ENCODE measurements around the gene CRYBG1.
"Not testable (repeated sequence)": the region's sequence is repeated elsewhere in the genome, so short reads cannot be mapped to it uniquely, and the experiment has no call there.

Gene CRYBG1

DNA sequence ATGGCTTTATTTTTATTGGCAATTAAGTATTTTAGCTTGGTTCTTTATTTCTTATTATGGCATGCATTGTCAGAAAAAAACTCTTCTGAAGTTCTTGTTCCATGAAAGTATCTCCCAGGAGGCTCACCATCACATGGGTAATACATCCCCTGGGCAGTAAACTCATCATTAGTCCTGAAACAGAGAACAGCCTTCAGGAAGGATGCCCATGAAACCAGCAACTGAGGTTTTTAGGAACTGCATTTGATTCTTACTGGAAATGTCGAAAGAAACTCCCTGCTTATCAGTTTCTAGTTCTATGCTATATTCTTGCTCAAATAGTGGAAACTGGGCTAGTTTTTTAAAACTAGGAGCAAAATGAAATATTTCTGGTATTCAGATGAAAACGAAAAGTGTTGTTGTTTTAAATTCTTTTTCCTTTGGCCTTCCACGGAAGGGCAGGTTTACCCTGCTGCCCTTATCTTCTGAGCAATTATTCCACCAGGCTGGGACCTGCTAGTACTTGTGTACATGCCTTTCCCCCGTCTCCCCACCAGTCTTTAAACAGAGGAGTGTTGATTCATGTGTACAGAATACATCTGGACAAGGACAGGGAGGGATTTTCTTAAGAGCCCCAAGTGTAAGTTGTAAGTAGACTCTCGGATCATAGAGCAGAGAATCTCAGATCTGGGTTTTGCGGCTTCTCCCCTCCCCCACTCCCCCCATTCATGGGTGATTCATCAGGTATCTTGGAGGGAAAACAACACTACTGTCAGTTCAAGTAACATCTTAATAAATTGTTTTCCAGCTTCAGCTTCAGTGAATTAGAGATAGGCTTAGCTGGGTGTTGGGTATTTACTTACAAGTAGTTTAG, 187.3 kb downstream of the CRYBG1 start:
- DNase-seq (ENCODE audit: low read depth in 1 of 2, low spot score in 1 of 2), result no peak

- not testable (repeated sequence) for DNase-seq (ENCODE audit: low read depth in 1 of 2, low spot score in 1 of 2)
These were observed 188.5 kb downstream of the CRYBG1 start for GRCh38 chr6:106548926-106549455.

- DNase-seq (ENCODE audit: low read depth in 1 of 2, low spot score in 1 of 2), result no peak
These were observed 189.0 kb downstream of the CRYBG1 start for GRCh38 chr6:106549521-106549920.

- DNase-seq (ENCODE audit: low read depth in 1 of 2, low spot score in 1 of 2), result no peak
These were observed 190.6 kb downstream of the CRYBG1 start for GRCh38 chr6:106551155-106551554.

GRCh38 chr6:106553440-106553839, 192.9 kb downstream of the CRYBG1 start:
- peak in 1 of 2 donors; percentile 24 for DNase-seq (ENCODE audit: low read depth in 1 of 2, low spot score in 1 of 2)

- DNase-seq (ENCODE audit: low read depth in 1 of 2, low spot score in 1 of 2), result no peak
These were observed 195.2 kb downstream of the CRYBG1 start for GRCh38 chr6:106555767-106556166.

DNA sequence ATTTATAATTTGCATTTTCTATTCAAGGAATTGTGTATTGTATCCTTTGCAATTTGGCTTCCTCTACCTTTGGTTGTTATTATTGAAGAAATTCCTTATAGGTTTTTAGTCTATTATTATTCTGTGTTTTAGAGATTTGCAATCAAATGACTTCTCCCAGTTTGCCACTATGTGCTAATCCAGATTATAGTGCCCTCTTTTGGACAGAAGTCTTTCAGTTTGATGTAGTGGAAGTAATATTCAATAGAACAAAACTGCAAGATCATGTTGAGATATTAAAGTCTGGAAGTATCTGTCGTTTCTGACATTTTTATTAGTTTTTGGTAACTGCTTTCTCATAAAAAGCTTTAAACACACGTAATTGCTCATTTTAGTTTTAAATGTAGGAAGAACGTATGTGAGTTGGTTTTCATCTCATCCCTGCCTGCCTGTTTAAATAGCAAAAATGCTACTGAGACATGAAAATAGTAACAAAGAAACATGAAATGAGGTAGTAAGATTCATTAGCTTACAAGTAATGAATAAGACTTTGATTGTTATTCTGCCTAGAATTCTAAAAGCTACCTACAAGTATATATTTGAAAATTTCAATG, 195.9 kb downstream of the CRYBG1 start:
- no peak for DNase-seq (ENCODE audit: low read depth in 1 of 2, low spot score in 1 of 2)

- DNase-seq (ENCODE audit: low read depth in 1 of 2, low spot score in 1 of 2), result no peak
These were observed 197.3 kb downstream of the CRYBG1 start for GRCh38 chr6:106557837-106558236.

- DNase-seq (ENCODE audit: low read depth in 1 of 2, low spot score in 1 of 2), result no peak
These were observed 197.8 kb downstream of the CRYBG1 start for GRCh38 chr6:106558364-106558763.

GRCh38 chr6:106559659-106560058, 199.1 kb downstream of the CRYBG1 start:
- DNase-seq (ENCODE audit: low read depth in 1 of 2, low spot score in 1 of 2), result not testable (repeated sequence)

GRCh38 chr6:106560996-106561685, 200.6 kb downstream of the CRYBG1 start:
- DNase-seq (ENCODE audit: low read depth in 1 of 2, low spot score in 1 of 2), result no peak

DNA sequence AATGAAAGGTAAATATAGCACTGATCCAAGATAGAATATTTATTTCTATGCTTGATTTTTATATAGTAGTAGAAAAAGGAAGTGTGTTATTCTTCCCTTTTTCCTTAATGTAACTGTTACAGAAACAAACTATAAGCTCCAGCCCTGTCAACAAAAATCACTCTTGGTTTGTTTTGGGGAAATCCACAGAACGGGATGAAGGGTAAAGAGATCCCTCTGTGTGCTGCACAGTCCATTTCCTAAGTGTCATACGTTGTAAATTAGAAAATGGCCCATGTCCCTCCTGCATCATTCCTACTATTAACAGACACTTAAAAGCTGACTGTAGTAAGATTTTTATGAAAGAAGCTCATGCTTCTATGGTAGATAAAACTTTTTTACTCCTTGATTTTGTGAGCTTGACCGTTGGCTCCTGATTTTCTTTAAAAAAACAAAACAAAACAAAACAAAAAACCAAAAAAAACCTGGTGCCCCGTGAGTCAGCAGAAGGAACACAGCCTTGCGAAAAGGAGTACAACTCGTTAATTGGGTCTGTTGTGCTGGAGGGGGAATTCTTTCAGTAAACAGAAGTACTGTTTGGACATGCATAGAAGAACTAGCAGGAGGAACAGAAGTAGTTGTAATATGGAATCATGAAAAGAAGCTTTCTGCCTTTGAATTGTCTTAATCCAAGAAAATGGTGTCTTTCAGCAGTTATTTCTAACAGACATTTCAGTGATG, 201.3 kb downstream of the CRYBG1 start:
- DNase-seq (ENCODE audit: low read depth in 1 of 2, low spot score in 1 of 2), result no peak

- no peak for DNase-seq (ENCODE audit: low read depth in 1 of 2, low spot score in 1 of 2)
These were observed 203.1 kb downstream of the CRYBG1 start for GRCh38 chr6:106563614-106564013.

- no peak for DNase-seq (ENCODE audit: low read depth in 1 of 2, low spot score in 1 of 2)
These were observed 204.0 kb downstream of the CRYBG1 start for GRCh38 chr6:106564476-106564875.

DNA sequence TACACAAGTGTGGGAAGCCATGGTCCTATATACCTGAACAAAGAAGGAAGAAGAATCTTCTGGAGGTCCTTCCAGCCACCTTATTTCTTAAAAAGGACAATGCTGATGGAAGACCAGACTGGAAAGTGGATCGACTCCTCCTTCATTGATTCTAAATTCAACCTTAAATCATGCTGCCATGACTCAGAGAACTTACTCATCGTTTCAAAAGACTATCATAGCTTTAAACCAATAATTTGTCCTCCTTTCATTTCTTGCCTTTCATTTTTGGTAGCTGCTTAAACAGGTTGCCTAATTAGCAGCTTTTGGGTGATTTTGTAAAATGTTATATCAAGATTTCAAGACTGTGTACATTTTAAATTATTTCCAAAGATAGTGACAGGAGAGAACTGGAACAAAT, 208.0 kb downstream of the CRYBG1 start:
- no peak for DNase-seq (ENCODE audit: low read depth in 1 of 2, low spot score in 1 of 2)

- no peak for DNase-seq (ENCODE audit: low read depth in 1 of 2, low spot score in 1 of 2)
These were observed 208.9 kb downstream of the CRYBG1 start for GRCh38 chr6:106569428-106569827.

- DNase-seq (ENCODE audit: low read depth in 1 of 2, low spot score in 1 of 2), result no peak
These were observed 211.9 kb downstream of the CRYBG1 start for GRCh38 chr6:106572436-106572835.

- no peak for DNase-seq (ENCODE audit: low read depth in 1 of 2, low spot score in 1 of 2)
These were observed 212.5 kb downstream of the CRYBG1 start for GRCh38 chr6:106572875-106573585.

DNA sequence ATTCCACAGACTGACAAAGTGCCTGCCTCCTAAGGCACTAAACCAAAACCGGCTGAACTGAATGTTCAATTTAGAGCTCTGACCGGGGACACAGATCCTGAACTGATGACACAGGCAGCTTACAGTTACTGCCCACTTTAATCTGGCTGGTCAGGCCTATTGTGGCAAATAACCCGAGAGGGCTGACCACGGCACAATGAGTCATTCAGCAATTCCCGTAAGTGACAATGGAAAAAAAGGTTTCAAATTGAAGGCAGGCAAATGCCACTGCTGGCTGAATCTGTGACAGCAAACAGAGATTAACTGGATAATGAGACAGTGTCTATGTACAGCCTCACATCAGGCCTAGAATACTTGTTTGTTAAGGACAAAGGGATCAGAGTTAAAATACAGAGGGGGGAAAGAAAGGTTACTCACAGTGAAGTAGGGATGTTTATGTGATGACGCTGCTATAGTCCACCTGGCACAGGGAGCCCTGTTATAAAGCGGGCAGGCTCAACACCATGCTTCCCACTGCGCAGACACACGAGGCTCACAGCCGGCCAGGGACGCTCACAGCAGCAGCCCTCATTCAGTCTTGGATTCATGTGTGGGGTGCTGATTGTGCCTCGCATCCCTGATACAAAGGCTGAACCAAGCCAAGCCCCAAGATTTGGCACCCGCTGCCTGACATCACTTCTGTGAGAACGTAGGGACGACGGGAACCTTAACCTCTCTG, 214.4 kb downstream of the CRYBG1 start:
- DNase-seq (ENCODE audit: low read depth in 1 of 2, low spot score in 1 of 2), result no peak

DNA sequence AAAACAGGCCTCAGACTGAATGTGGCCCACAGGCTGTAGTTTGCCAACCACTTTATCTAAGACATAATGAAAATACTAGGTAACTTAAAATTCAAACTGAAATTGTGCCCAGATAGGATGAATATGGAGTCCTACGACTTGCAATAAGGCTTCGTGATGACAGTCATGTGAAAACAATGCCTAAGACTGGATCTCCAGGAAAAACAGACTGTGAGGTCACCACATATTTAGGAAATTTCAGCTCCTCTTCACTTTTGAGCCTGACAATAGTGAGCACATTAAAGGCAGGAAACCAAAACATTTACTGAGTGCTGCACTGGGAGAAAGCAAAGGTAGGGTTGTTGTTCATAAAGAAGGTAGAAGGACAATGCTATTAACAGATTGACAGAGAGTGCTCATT, 218.8 kb downstream of the CRYBG1 start:
- no peak for DNase-seq (ENCODE audit: low read depth in 1 of 2, low spot score in 1 of 2)

All from activated CD4-positive, alpha-beta T cell treated with anti-CD3 and anti-CD28 coated beads, Interleukin-2, amount 50 U/mL, for 24 hours (primary cell).